Left lobe of liver (tissue), 2 donors: ENCODE results near the gene GLB1L2. TPM values are rescaled to one million over a fixed set of nuclear protein-coding genes. Genes with fewer than 3 reads are reported as not detected.
"Not testable (repeated sequence)": the region's sequence is repeated elsewhere in the genome, so short reads cannot be mapped to it uniquely, and the experiment has no call there.

ENCODE experiments used
- ATAC-seq: fragments of 200-7000 bp; cut with Tn5 transposase; one replicate; pipeline ENCODE4 v1.9.1; 2020; ENCODE audit warnings: mild to moderate bottlenecking, moderate library complexity
- DNase-seq: peaks from one replicate; pipeline ENCODE4 v3.0.0-alpha.2; 2020; ENCODE audit warnings: low spot score
- total RNA-seq: library from RNA; stranded (reverse); gene quantifications from one replicate; pipeline ENCODE4 v1.2.1, GENCODE V29; 2021
- donor health status: DM: no; HTN: no; CAD: no; lungs with moderate emphysema.
- donor health status: DM: no; HTN: yes; CAD: no.

Gene GLB1L2, protein sequence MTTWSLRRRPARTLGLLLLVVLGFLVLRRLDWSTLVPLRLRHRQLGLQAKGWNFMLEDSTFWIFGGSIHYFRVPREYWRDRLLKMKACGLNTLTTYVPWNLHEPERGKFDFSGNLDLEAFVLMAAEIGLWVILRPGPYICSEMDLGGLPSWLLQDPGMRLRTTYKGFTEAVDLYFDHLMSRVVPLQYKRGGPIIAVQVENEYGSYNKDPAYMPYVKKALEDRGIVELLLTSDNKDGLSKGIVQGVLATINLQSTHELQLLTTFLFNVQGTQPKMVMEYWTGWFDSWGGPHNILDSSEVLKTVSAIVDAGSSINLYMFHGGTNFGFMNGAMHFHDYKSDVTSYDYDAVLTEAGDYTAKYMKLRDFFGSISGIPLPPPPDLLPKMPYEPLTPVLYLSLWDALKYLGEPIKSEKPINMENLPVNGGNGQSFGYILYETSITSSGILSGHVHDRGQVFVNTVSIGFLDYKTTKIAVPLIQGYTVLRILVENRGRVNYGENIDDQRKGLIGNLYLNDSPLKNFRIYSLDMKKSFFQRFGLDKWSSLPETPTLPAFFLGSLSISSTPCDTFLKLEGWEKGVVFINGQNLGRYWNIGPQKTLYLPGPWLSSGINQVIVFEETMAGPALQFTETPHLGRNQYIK
- total RNA-seq = 0.48 TPM

GRCh38 chr11:134331354-134332188 lies at the start of gene GLB1L2:
GLB1L2 (plus strand) TSS chr11:134331988; CDS start chr11:134332062, 74 bp downstream.
- peak; percentile 92 for ATAC-seq
- peak; percentile 81 for DNase-seq

GRCh38 chr11:134282121-134283045 lies 49.4 kb upstream of the GLB1L2 start:
- DNase-seq = peak; percentile 74
- ATAC-seq = peak; percentile 99

DNA sequence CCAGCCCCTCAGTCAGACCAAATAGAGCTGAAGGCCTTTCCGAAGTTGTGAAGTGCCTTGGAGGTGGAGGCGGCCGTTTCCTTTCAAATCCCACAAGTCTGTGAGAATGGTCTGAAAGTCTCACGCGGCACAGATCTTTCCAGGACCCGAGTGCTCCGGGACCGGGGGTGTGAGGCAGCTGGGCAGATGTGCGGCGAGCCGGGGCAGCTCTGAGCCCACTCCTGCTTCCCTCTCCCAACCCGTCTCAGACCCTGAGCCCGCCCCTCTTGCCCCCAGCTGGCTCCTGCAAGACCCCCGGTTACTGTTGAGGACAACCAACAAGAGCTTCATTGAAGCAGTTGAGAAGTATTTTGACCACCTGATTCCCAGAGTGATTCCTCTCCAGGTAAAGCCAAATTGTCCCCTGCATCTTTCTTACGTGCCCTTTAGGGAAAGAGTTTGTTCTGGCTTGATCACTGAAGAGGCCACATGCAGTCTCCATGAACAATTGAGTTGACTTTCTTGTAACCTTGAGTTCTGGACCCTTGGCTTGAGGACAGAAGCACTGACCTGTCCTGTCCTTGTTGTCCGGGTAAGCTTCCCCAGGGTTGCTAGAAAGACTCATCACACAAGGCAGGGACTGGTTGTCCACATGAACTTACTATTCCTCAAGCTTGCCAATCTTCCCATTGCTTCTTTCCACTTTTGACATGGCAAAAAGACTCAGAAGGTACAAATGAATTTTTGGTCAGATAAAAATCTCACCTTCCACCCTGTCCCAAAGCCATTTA lies 48.1 kb upstream of the GLB1L2 start:
- ATAC-seq (no peak), DNase-seq (no peak)

- DNase-seq, ATAC-seq: not testable (repeated sequence)
Observed at GRCh38 chr11:134284349-134284748, 47.4 kb upstream of the GLB1L2 start.

DNA sequence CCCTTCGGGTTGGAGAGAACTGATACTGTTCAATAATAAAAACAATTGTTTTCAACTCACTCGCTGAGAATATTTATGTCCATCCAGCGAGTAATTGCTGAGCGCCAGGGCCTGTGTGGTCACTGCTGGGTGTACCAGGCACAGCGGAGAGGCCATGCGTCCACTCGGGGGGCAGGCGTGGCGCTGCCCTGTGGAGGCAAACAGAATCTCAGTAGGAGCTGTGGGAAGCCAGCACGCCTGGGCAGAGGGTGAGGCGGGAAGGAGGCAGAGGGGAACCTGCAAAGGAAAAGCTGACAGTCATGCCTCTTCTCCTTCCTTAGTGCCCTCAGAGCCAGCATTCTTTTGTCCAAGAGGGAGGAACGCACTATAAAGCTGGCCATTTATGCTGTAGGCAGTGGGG lies 44.2 kb upstream of the GLB1L2 start:
- ATAC-seq (no peak), DNase-seq (no peak)

GRCh38 chr11:134288486-134288885 lies 43.3 kb upstream of the GLB1L2 start:
- no peak for ATAC-seq
- DNase-seq = no peak

- no peak for ATAC-seq
Observed at GRCh38 chr11:134289167-134289566, 42.6 kb upstream of the GLB1L2 start.

GRCh38 chr11:134289789-134290188 lies 42.0 kb upstream of the GLB1L2 start:
- ATAC-seq (no peak), DNase-seq (no peak)

More at GRCh38 chr11:134289167-134289566, 42.6 kb upstream of the GLB1L2 start:
- no peak for DNase-seq

DNA sequence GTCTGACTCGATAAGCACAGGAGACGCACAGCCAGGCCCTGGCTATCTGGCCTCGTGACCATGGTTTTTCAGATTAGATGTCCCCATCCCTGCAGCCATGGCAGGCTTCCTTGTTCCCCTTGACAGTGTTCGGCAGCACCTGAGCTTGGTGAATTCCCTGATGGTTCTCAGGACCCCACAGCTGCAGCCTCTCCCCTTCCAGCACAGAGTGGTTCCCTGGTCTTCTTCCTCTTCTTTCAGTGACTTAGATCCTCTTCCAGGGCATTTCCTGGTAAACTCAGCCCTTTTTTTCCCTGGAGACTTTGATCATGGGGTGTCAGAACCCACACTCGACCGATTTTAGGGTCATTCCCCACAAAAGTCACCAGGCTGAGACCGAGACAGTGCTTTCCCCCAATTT lies 41.1 kb upstream of the GLB1L2 start:
- DNase-seq (no peak), ATAC-seq (no peak)

DNA sequence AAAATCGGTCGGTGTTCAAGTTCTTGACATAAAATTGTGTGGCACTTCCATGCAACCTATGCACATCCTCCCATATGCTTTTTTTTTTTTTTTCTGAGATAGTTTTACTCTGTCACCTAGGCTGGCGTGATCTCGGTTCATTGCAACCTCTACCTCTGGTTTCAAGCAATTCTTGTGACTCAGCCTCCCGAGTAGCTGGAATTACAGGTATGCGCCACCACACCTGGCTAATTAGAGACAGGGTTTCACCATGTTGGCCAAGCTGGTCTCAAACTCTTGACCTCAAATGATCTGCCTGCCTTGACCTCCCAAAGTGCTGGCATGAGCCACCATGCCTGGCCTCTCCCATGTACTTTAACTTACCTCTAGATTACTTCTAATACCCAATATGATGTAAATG lies 40.6 kb upstream of the GLB1L2 start:
- no peak for ATAC-seq
- DNase-seq = no peak

- DNase-seq = no peak
- no peak for ATAC-seq
Observed at GRCh38 chr11:134292661-134293060, 39.1 kb upstream of the GLB1L2 start.

DNA sequence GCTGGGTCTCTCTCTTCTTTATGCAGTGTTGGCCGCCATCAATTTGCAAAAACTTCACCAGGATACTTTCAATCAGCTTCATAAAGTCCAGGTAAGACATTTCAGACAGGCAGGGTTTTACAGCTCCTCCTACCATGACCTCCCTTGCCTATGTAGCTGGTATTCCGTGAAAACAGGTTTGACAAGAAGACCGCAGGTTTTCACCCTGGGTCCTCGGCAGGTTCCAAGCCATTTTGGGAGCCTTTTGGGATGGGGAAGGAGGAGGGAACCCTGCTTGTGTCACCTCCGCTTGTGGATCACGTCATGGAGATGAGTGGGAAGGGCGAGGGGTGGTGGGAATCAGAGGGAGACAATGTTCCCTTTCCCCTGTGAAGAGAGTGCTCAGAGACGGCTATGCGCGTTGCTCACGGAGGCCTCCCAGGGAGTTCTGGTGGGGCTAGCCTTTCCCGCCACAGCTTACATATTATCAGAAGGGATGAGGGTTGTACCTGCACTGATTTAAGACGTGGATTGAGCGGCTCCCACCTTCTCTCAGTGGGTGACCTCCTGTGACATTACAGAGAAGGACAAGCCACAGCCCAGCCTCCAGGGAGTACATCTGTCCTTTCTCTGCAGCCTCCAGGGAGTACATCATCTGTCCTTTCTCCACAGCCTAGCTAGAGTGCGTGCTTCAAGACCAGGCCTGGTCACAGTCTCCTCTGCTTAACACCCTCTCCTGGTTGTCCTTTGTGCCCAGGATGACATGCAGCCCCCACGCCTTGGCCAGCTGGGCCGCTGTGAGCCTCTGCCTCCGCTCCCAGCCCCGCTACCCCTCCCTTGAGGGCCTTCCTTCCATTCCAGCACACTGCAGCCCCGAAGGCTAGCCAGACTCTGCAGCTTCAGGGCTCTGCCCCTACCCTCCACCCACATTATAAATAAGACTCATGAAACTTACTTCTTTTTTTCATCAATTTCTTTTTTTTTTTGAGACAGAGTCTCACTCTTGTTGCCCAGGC lies 38.4 kb upstream of the GLB1L2 start:
- no peak for ATAC-seq
- no peak for DNase-seq

DNA sequence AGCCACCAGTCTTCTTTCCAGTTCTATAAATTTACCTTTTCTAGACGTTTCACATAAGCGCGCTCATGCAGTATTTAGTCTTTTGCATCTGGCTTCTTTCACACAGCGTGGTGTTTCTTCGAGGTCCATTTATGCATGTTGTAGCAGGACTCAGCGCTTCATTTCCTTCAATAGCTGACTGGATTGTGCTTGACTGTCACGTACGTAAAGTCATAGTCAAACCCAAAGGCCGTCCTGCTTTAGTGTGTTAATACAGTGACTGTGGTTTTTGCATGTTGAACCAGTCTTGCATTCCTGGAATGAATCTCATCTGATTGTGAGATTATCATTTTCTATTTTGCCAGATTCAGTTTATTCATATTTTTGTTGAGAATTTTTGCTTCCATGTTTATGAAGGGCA lies 37.1 kb upstream of the GLB1L2 start:
- ATAC-seq (no peak), DNase-seq (no peak)

GRCh38 chr11:134312223-134312622 lies 19.6 kb upstream of the GLB1L2 start:
- ATAC-seq = no peak

DNA sequence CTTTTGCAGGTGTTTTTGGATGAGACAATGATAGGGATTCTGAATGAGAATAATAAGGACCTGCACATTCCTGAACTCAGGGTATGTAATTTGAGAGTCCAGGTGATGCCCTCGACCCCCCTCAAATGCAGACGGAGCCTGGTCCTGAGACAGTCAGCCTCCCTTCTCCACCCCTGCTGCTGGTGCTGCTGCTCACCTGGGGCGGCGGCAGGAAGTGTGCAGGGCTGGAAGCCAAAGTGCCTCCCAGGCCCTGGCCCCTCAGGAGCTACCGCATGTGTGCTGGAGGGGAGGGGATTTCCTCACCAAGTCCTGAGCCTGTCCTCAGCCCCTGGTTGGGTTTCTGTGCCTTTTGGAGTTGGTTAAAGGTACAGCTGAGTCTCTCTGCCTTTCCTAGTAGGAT lies 19.0 kb upstream of the GLB1L2 start:
- no peak for DNase-seq
- ATAC-seq = no peak

More at GRCh38 chr11:134312223-134312622, 19.6 kb upstream of the GLB1L2 start:
- DNase-seq = no peak

DNA sequence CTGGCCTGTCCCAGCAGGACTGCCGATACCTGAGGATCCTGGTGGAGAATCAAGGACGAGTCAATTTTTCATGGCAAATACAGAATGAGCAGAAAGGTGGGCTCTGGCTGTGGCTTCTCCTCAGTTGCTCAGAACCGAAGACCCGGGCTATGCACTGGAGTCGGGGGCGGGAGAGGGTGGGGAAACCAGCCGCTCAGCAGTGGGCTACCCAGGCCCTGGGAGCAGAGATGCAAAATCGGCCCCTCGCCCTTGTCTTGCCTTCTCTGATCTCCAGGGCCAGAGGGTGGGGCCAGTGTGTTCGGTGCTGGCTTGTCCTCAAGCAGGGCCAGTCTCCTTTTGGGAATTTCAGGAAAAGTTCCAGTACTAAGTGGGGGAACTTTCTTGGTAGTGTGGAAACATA lies 18.4 kb upstream of the GLB1L2 start:
- ATAC-seq (no peak), DNase-seq (no peak)

DNA sequence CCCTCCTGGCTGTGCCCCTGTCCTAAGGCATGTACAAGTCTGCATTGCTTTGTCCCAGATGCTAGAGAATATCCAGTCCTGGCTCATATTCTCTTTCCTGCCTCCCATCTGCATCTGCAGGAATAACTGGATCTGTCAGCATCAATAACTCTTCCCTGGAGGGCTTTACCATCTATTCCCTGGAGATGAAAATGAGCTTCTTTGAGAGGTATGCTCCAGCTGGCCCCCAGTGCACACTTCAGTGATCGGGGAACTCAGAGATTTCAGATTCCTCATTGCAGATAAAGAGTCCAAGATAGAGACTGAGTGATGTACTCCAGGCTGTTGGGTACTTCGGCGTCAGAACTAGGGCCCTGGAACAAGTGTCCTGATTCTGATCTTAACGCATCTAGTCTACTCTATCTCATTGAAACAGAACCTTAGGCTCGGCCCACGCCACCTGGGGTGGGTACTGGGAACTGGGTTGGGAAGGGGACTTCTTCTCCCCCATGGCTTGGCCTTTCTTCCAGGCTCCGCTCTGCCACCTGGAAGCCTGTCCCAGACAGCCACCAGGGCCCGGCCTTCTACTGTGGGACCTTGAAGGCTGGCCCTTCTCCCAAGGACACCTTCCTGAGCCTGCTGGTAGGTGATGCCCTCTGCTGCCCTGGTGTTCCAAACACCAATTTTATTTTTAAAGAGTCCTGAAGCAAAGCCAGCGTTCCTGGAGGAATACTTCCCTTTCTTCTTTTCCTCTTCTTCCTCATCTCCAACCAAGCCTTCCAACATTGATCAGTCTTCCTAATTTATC lies 17.8 kb upstream of the GLB1L2 start:
- ATAC-seq (peak; percentile 47), DNase-seq (no peak)

- ATAC-seq (no peak), DNase-seq (no peak)
Observed at GRCh38 chr11:134317103-134317502, 14.7 kb upstream of the GLB1L2 start.
